Lower leg skin (tissue), 4 donors: ENCODE data around the gene DMD. TPM values are rescaled to one million over a fixed set of nuclear protein-coding genes. Genes with fewer than 3 reads are reported as not detected.
"Not testable (repeated sequence)": the region's sequence is repeated elsewhere in the genome, so short reads cannot be mapped to it uniquely, and the experiment has no call there.

ENCODE experiments used
- DNase-seq, 2 donors: peaks; one replicate each; pipeline ENCODE4 v3.0.0-alpha.2; 2019; ENCODE audit warnings: low spot score in 2 of 2
- H3K4me3 ChIP-seq: fragments of 200-600 bp; sonication (generic); 2 replicates; pipeline ENCODE4 v1.5.1; 2017; ENCODE audit warnings: mild to moderate bottlenecking, low read depth; ENCODE audit not compliant: poor library complexity, severe bottlenecking
- POLR2A ChIP-seq, 2 donors: fragments of 450-650 bp; IDR thresholded peaks; one replicate each; pipeline ENCODE4 v1.6.1; 2016 to 2017; ENCODE audit warnings: antibody characterized with exemption in 2 of 2, mild to moderate bottlenecking in 1 of 2, moderate library complexity in 1 of 2
- WGBS, 2 donors: methylation state at CpG; one replicate each; pipeline ENCODE4 v1.1.5; 2018; 5-methylcytosine and 5-hydroxymethylcytosine counted together
- intact Hi-C: fragments of 100-400 bp; cut with DNase I; formaldehyde crosslinking; loops from one replicate; pipeline ENCODE4 v1.15.0; 2023; ENCODE audit warnings: low total_unique reads
- total RNA-seq, 4 donors: library from RNA; depleted of rRNA; stranded (reverse); fragments of >200 nt; gene quantifications; one replicate each; pipeline ENCODE4 v1.1.0, GENCODE V29; 2016
- TF ChIP-seq, protein P1 (sequence below), 3 donors: fragments of 450-650 bp; IDR thresholded peaks; one replicate each; pipeline ENCODE4 v1.5.1; 2016; ENCODE audit warnings: antibody characterized with exemption in 3 of 3, mild to moderate bottlenecking in 3 of 3, moderate library complexity in 2 of 3

DMD gene
- total RNA-seq, 4 donors from 2014 or later: 23.0 to 27.5 (median 26.7) TPM

DNA sequence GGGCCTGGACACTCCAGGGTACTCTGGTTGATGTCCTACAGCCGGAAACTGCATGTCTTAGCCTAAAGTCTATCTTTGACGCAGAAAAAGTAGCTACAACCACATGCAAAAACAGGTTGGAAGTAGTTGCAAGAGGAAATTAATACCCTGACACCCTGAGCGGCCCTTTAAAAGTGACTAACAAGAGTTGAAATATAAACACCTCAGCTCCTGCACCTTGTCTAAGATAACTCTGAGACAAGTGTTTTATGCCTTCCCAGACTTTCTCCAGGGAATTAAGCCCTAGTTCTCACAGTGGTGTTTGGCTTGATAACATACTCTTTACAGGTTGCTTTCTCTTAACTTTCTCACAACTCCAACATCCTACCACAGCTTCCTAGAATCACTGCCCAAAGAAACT is 943.1 kb downstream of the DMD start:
- 76 to 90% methylated on average over 3 of the region's 3 CpGs for WGBS, 2 donors
- DNase-seq: no peak
- intact Hi-C loops: no loop called here
- no peak overlapping the region for H3K4me3 ChIP-seq
- TF ChIP-seq, protein P1, sequence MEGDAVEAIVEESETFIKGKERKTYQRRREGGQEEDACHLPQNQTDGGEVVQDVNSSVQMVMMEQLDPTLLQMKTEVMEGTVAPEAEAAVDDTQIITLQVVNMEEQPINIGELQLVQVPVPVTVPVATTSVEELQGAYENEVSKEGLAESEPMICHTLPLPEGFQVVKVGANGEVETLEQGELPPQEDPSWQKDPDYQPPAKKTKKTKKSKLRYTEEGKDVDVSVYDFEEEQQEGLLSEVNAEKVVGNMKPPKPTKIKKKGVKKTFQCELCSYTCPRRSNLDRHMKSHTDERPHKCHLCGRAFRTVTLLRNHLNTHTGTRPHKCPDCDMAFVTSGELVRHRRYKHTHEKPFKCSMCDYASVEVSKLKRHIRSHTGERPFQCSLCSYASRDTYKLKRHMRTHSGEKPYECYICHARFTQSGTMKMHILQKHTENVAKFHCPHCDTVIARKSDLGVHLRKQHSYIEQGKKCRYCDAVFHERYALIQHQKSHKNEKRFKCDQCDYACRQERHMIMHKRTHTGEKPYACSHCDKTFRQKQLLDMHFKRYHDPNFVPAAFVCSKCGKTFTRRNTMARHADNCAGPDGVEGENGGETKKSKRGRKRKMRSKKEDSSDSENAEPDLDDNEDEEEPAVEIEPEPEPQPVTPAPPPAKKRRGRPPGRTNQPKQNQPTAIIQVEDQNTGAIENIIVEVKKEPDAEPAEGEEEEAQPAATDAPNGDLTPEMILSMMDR (IDR thresholded peaks at IDR 0.05): no peak
- TF ChIP-seq POLR2A (IDR thresholded peaks at IDR 0.05): no peak

- intact Hi-C loops: no loop called here
- DNase-seq: no peak
- H3K4me3 ChIP-seq: no peak overlapping the region
- 58 to 74% methylated on average over 1 to 2 of the region's 2 CpGs for WGBS, 2 donors
- TF ChIP-seq, protein P1 (IDR thresholded peaks at IDR 0.05): no peak
- TF ChIP-seq POLR2A (IDR thresholded peaks at IDR 0.05): no peak
These were observed 943.6 kb downstream of the DMD start for GRCh38 chrX:32267796-32268195.

DNA sequence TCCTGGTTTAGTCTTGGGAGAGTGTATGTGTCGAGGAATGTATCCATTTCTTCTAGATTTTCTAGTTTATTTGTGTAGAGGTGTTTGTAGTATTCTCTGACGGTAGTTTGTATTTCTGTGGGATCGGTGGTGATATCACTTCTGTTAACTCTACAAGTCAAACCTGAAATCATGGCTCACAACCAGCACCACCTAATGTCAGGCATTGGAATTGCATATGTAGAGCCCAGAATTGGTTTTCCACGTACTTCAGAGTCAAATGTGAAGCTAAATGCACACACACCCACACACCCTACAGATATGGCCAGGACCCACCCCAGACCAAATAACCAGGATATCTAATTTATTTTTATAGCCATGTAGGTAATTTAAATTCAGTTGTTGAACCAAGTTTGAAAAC is 964.7 kb downstream of the DMD start:
- intact Hi-C loops: not testable (repeated sequence)
- 40 to 49% methylated on average over 3 to 4 of the region's 4 CpGs for WGBS, 2 donors

GRCh38 chrX:32195611-32196010 is 1015.7 kb downstream of the DMD start:
- intact Hi-C loops: no loop called here
- no peak overlapping the region for H3K4me3 ChIP-seq
- no peak for DNase-seq
- TF ChIP-seq, protein P1 (IDR thresholded peaks at IDR 0.05): no peak
- no peak for TF ChIP-seq POLR2A (IDR thresholded peaks at IDR 0.05)
- WGBS, 2 donors: 42% methylated on average over 2 of the region's 2 CpGs

More for the DNA sequence above, 964.7 kb downstream of the DMD start:
- H3K4me3 ChIP-seq, DNase-seq: not testable (repeated sequence)

- TF ChIP-seq POLR2A (IDR thresholded peaks at IDR 0.05): no peak
- no peak overlapping the region for H3K4me3 ChIP-seq
- 74 to 83% methylated on average over 6 of the region's 6 CpGs for whole genome bisulfite sequencing, 2 donors
- DNase-seq: no peak
- intact Hi-C loops: no loop called here
These were observed 1020.0 kb downstream of the DMD start for GRCh38 chrX:32191316-32191715.

DNA sequence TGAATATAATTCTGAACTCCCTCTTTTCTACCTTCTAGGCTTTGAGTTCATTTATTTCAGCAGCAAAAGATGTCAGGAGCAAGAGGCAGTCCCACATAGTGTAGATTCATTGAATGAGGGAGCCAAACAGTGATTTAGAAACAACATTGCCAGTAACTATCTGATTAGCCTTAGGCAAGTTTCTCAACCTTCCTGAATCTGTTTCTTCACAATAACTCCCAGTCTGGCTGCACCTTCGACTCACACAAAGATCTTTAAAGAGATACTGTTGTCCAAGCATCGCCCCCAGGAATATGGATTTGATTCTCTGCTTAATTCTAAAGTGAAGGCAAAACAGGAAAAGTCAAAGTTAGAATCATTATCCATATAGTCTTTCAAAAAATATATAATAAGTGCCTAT is 1026.2 kb downstream of the DMD start:
- 30 to 56% methylated on average over 2 of the region's 2 CpGs for WGBS, 2 donors
- TF ChIP-seq, protein P1 (IDR thresholded peaks at IDR 0.05): no peak
- TF ChIP-seq POLR2A (IDR thresholded peaks at IDR 0.05): no peak
- intact Hi-C loops: no loop called here
- no peak overlapping the region for H3K4me3 ChIP-seq
- no peak for DNase-seq

GRCh38 chrX:32183066-32183465 is 1028.3 kb downstream of the DMD start:
- no peak for DNase-seq
- TF ChIP-seq POLR2A (IDR thresholded peaks at IDR 0.05): no peak
- H3K4me3 ChIP-seq: no peak overlapping the region
- intact Hi-C loops: no loop called here
